BLaER1 treated with 17β-estradiol and CSF1 and Interleukin-3, amounts not matched to agents 10 nM and 100 nM (cell line): ENCODE data around the gene ETNPPL.
A peak's percentile ranks its signal among the peaks of the same experiment; 100 is the strongest.

Experiments
- H3K27ac ChIP-seq, 11 experiments: shearing (Covaris generic); formaldehyde crosslinking; 2 replicates each; pipeline ENCODE4 v1.8.1; 2022
- H3K27me3 ChIP-seq, 11 experiments: shearing (Covaris generic); formaldehyde crosslinking; 2 replicates each; pipeline ENCODE4 v1.8.1; 2022
- H3K36me3 ChIP-seq, 11 experiments: shearing (Covaris generic); formaldehyde crosslinking; 2 replicates each; pipeline ENCODE4 v1.8.1; 2022
- H3K4me1 ChIP-seq, 10 experiments: shearing (Covaris generic); formaldehyde crosslinking; 2 replicates each; pipeline ENCODE4 v1.8.1; 2022
- H3K4me2 ChIP-seq, 11 experiments: shearing (Covaris generic); formaldehyde crosslinking; 2 replicates each; pipeline ENCODE4 v1.8.1; 2022
- H3K4me3 ChIP-seq, 10 experiments: shearing (Covaris generic); formaldehyde crosslinking; 2 replicates each; pipeline ENCODE4 v1.8.1; 2022
- H3K9ac ChIP-seq, 11 experiments: shearing (Covaris generic); formaldehyde crosslinking; 2 replicates each; pipeline ENCODE4 v1.8.1; 2022
- H3K9me3 ChIP-seq, 11 experiments: shearing (Covaris generic); formaldehyde crosslinking; replicated peaks in 1 of 11; 2 replicates each; pipeline ENCODE4 v1.8.1; 2022
- H4K20me1 ChIP-seq, 11 experiments: shearing (Covaris generic); formaldehyde crosslinking; 2 replicates each; pipeline ENCODE4 v1.8.1; 2022
- Cebpa-rat ChIP-seq, 11 experiments: shearing (Covaris generic); IDR thresholded peaks; 2 replicates each; pipeline ENCODE4 v1.8.1; 2022

Gene ETNPPL

GRCh38 chr4:108762559-108763225, at the start of gene ETNPPL:
ETNPPL (minus strand) TSS chr4:108763053; CDS start chr4:108762898, 155 bp downstream.
- Histone ChIP-seq H3K4me3 (peak within 1 kb of the TSS; percentile 6 to 54 (median 26); a peak in 15 of 20 replicates), H4K20me1 (no peaks in the 10 kb centered on the region), H3K36me3 (peaks cover 0 to 9% (median 0%) of the 10 kb centered on the region in 11 experiments; a peak in 4 of 22 replicates), H3K9ac (no peak within 1 kb of the TSS), H3K9me3 (peaks cover 31 to 40% (median 37%) of the 10 kb centered on the region in 11 experiments), H3K27me3 (peaks cover 25 to 50% (median 36%) of the 10 kb centered on the region in 11 experiments), H3K27ac (no peak within 1 kb of the TSS), H3K4me2 (peak within 1 kb of the TSS in 8 of 11 experiments; percentile 3 to 37 (median 23); a peak in 10 of 22 replicates), H3K4me1 (peaks cover 0 to 6% (median 0%) of the 10 kb centered on the region in 10 experiments; a peak in 1 of 20 replicates)
- no peak for TF ChIP-seq Cebpa-rat (IDR thresholded peaks at IDR 0.05)

- Histone ChIP-seq H3K9me3 (no peaks in the 10 kb centered on the region), H3K4me3 (no peak overlapping the region), H3K27ac (no peak overlapping the region), H3K9ac (no peak overlapping the region), H3K27me3 (no peaks in the 10 kb centered on the region), H3K4me2 (no peak overlapping the region), H3K4me1 (no peaks in the 10 kb centered on the region), H3K36me3 (no peaks in the 10 kb centered on the region), H4K20me1 (no peaks in the 10 kb centered on the region)
- no peak for TF ChIP-seq Cebpa-rat (IDR thresholded peaks at IDR 0.05)
These were observed 48.6 kb upstream of the ETNPPL start for GRCh38 chr4:108811486-108811885.

- Histone ChIP-seq H3K27ac (no peak overlapping the region), H4K20me1 (no peaks in the 10 kb centered on the region), H3K4me2 (no peak overlapping the region), H3K4me1 (no peaks in the 10 kb centered on the region), H3K27me3 (no peaks in the 10 kb centered on the region), H3K9ac (no peak overlapping the region), H3K4me3 (no peak overlapping the region), H3K36me3 (no peaks in the 10 kb centered on the region), H3K9me3 (no peaks in the 10 kb centered on the region)
- no peak for TF ChIP-seq Cebpa-rat (IDR thresholded peaks at IDR 0.05)
These were observed 47.2 kb upstream of the ETNPPL start for GRCh38 chr4:108810087-108810486.

- no peak overlapping the region for H3K4me3 ChIP-seq
- no peaks in the 10 kb centered on the region for H4K20me1 ChIP-seq
- H3K4me2 ChIP-seq = no peak overlapping the region
- no peak overlapping the region for H3K27ac ChIP-seq
- H3K27me3 ChIP-seq = no peaks in the 10 kb centered on the region
- H3K36me3 ChIP-seq = no peaks in the 10 kb centered on the region
- no peaks in the 10 kb centered on the region for H3K4me1 ChIP-seq
- no peak overlapping the region for H3K9ac ChIP-seq
- TF ChIP-seq Cebpa-rat (IDR thresholded peaks at IDR 0.05) = no peak
- no peaks in the 10 kb centered on the region for H3K9me3 ChIP-seq
These were observed 41.9 kb upstream of the ETNPPL start for GRCh38 chr4:108804648-108805273.

GRCh38 chr4:108799306-108799705, 36.5 kb upstream of the ETNPPL start:
- H3K4me1 ChIP-seq = no peaks in the 10 kb centered on the region
- no peaks in the 10 kb centered on the region for H3K36me3 ChIP-seq
- no peak for TF ChIP-seq Cebpa-rat (IDR thresholded peaks at IDR 0.05)
- no peaks in the 10 kb centered on the region for H3K9me3 ChIP-seq
- H3K27ac ChIP-seq = no peak overlapping the region
- H3K4me3 ChIP-seq = no peak overlapping the region
- no peaks in the 10 kb centered on the region for H4K20me1 ChIP-seq
- H3K4me2 ChIP-seq = no peak overlapping the region
- H3K9ac ChIP-seq = no peak overlapping the region
- H3K27me3 ChIP-seq = no peaks in the 10 kb centered on the region

DNA sequence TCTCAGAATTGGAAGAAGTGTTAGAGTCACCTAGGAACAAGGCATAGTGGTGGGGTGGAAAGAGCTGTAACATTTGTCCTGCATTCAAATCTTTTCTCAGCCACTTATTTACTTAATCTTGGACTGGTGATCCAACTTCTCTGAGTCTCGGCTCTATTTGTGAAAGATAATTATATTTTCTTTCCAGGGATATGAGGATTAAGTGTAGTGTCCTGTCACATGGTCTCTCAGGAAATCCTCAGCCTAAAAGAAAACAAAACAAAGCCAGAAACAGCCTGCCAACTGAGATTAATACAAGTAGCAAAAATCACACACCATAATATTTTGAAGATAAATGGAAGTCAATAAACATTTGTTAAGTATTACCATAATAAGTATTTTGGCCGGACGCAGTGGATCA, 33.3 kb upstream of the ETNPPL start:
- Histone ChIP-seq H3K4me3 (no peak overlapping the region), H3K9me3 (no peaks in the 10 kb centered on the region), H3K4me1 (no peaks in the 10 kb centered on the region), H3K27ac (no peak overlapping the region), H3K36me3 (no peaks in the 10 kb centered on the region), H4K20me1 (no peaks in the 10 kb centered on the region), H3K27me3 (no peaks in the 10 kb centered on the region), H3K9ac (no peak overlapping the region), H3K4me2 (no peak overlapping the region)
- TF ChIP-seq Cebpa-rat (IDR thresholded peaks at IDR 0.05) = no peak

DNA sequence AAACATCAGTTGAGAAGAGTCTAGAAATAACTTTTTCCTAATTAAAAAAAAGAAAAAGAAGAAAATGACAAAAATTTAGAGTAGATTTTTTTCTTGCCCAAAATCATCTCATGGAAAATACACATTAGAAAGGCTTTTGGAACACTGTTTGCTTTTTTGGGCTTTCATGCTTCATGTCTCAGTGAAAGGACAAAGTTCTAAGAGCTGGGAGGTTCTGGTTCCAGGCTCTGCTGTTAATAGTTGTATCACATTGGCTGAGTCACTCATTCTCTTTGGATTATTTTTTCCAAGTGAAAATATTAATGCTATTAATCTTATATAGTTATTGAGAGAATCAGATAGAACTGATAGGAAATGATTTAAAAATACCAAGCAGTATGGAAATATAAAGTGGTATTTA, 32.9 kb upstream of the ETNPPL start:
- Histone ChIP-seq H3K9me3 (no peaks in the 10 kb centered on the region), H3K4me1 (no peaks in the 10 kb centered on the region), H3K27me3 (no peaks in the 10 kb centered on the region), H3K9ac (no peak overlapping the region), H3K36me3 (no peaks in the 10 kb centered on the region), H3K4me3 (no peak overlapping the region), H4K20me1 (no peaks in the 10 kb centered on the region), H3K4me2 (no peak overlapping the region), H3K27ac (no peak overlapping the region)
- TF ChIP-seq Cebpa-rat (IDR thresholded peaks at IDR 0.05) = no peak

DNA sequence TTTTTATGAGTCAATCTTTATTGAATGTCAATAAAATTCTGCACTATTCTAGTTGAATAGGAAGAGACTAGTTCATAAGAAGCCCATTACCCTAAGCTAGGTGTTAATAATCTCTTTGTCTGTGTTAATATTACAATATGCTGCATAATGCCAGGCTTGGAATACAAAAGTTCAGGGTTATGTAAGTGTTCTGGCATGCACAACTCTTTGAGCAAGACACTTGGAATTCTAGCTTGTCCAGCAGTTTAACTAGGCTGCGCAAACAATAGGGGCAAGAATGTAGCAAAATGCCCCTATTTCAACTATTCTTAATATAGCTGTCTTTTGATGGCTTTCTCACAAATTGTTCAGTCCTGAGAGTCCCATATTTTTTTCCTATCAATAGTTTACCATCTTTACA, 31.3 kb upstream of the ETNPPL start:
- H3K27ac ChIP-seq = no peak overlapping the region
- no peaks in the 10 kb centered on the region for H3K27me3 ChIP-seq
- no peaks in the 10 kb centered on the region for H3K36me3 ChIP-seq
- H4K20me1 ChIP-seq = no peaks in the 10 kb centered on the region
- H3K4me3 ChIP-seq = no peak overlapping the region
- TF ChIP-seq Cebpa-rat (IDR thresholded peaks at IDR 0.05) = no peak
- no peak overlapping the region for H3K9ac ChIP-seq
- no peak overlapping the region for H3K4me2 ChIP-seq
- no peaks in the 10 kb centered on the region for H3K9me3 ChIP-seq
- no peaks in the 10 kb centered on the region for H3K4me1 ChIP-seq

DNA sequence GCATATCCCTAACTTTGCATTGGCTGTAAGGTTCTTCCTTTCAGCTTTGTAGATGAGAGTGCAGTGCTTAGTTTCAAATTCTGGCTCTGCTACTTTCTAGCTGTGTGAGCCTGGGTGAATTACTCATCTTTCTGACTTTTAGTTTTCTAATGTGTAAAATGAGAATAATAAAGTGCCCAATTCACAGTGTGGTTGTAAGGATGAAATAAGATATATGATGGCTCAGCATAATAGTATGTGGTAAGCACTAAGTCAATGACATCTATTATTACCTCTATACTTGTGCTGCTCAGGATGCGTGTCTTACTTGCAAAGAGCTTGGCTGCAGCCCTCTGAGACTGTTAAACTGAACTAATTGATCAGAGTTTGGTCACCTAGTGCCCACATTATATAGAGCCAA, 30.6 kb upstream of the ETNPPL start:
- no peak overlapping the region for H3K27ac ChIP-seq
- H3K27me3 ChIP-seq = no peaks in the 10 kb centered on the region
- H3K4me1 ChIP-seq = no peaks in the 10 kb centered on the region
- no peak overlapping the region for H3K4me3 ChIP-seq
- no peaks in the 10 kb centered on the region for H3K36me3 ChIP-seq
- no peaks in the 10 kb centered on the region for H3K9me3 ChIP-seq
- no peak for TF ChIP-seq Cebpa-rat (IDR thresholded peaks at IDR 0.05)
- no peaks in the 10 kb centered on the region for H4K20me1 ChIP-seq
- no peak overlapping the region for H3K9ac ChIP-seq
- no peak overlapping the region for H3K4me2 ChIP-seq

DNA sequence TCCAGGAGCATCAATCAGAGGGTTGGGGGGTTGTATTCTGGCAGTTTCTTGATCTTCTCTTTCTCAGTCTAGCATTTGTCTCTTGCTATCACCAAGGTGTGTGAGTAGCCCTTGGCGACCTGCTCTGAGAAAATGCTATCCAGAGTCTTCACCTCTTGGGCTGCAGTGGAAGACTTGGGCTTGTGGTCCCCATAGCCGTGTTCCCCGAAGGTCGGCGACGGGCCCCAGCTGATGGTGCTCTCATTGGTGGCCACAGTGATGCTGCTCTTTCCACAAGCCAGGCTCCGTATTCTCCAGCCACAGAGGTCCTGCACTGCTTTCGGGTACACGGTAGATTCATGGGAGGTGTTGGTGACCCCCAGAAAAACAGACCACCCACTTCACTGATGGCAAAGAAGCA, 25.9 kb upstream of the ETNPPL start:
- Histone ChIP-seq H3K27me3 (no peaks in the 10 kb centered on the region), H3K36me3 (no peaks in the 10 kb centered on the region), H3K9ac (no peak overlapping the region), H3K9me3 (no peaks in the 10 kb centered on the region), H3K4me1 (no peaks in the 10 kb centered on the region), H3K27ac (no peak overlapping the region), H3K4me2 (no peak overlapping the region), H4K20me1 (no peaks in the 10 kb centered on the region), H3K4me3 (no peak overlapping the region)
- TF ChIP-seq Cebpa-rat (IDR thresholded peaks at IDR 0.05) = no peak
